Islet precursor cell (in vitro differentiated cells): ENCODE data around the gene PRPSAP2.

Source experiments
- DNase-seq: peaks from one replicate; pipeline ENCODE4 v3.0.0-alpha.2; 2018

Gene PRPSAP2

GRCh38 chr17:18963126-18964017, 105.4 kb downstream of the PRPSAP2 start:
- no peak for DNase-seq

- no peak for DNase-seq
These were observed 106.1 kb downstream of the PRPSAP2 start for GRCh38 chr17:18964018-18964351.

GRCh38 chr17:18964550-18964949, 106.6 kb downstream of the PRPSAP2 start:
- DNase-seq: no peak

- no peak for DNase-seq
These were observed 107.8 kb downstream of the PRPSAP2 start for GRCh38 chr17:18965530-18966236.

GRCh38 chr17:18966831-18967624, 109.1 kb downstream of the PRPSAP2 start:
- DNase-seq: peak; percentile 74

GRCh38 chr17:18967916-18968315, 110.0 kb downstream of the PRPSAP2 start:
- peak; percentile 88 for DNase-seq

- DNase-seq: no peak
These were observed 110.4 kb downstream of the PRPSAP2 start for GRCh38 chr17:18968345-18968744.

- DNase-seq: no peak
These were observed 111.3 kb downstream of the PRPSAP2 start for GRCh38 chr17:18968945-18969887.

- no peak for DNase-seq
These were observed 112.9 kb downstream of the PRPSAP2 start for GRCh38 chr17:18970582-18971480.

GRCh38 chr17:18971801-18972200, 113.9 kb downstream of the PRPSAP2 start:
- DNase-seq: no peak

GRCh38 chr17:18974407-18975149, 116.6 kb downstream of the PRPSAP2 start:
- no peak for DNase-seq

GRCh38 chr17:18975597-18975996, 117.7 kb downstream of the PRPSAP2 start:
- no peak for DNase-seq

GRCh38 chr17:18976201-18976600, 118.3 kb downstream of the PRPSAP2 start:
- DNase-seq: no peak

GRCh38 chr17:18977021-18977420, 119.1 kb downstream of the PRPSAP2 start:
- no peak for DNase-seq

- DNase-seq: no peak
These were observed 119.7 kb downstream of the PRPSAP2 start for GRCh38 chr17:18977646-18978045.

- DNase-seq: no peak
These were observed 120.1 kb downstream of the PRPSAP2 start for GRCh38 chr17:18978050-18978449.

- DNase-seq: no peak
These were observed 120.7 kb downstream of the PRPSAP2 start for GRCh38 chr17:18978655-18979054.
